ENCODE results near the gene TRIM54. TPM values are rescaled to one million over a fixed set of nuclear protein-coding genes. Genes with fewer than 3 reads are reported as not detected.
"Not testable (repeated sequence)": the region's sequence is repeated elsewhere in the genome, so short reads cannot be mapped to it uniquely, and the experiment has no call there.

TRIM54 gene
- total RNA-seq, 1 donor from 2014 or later = 218 TPM

- intact Hi-C loops (cut with DNase I) = loop anchor here (10.0 kb wide), 1 partner anchor 301 kb away; the partner anchor contains the start of gene MAPRE3
Observed at GRCh38 chr2:27275211-27276150, 6.7 kb upstream of the TRIM54 start, which contains the start of gene DNAJC5G. TSS of gene DNAJC5G (plus strand) at chr2:27275433. CDS start at chr2:27276729, 1,296 bp downstream.

GRCh38 chr2:27278010-27278409, 4.2 kb upstream of the TRIM54 start:
- DNase-seq (ENCODE audit: low spot score) = no peak
- intact Hi-C loops (cut with DNase I) = loop anchor here (10.0 kb wide), 1 partner anchor 303 kb away; the partner anchor contains the start of gene MAPRE3

More at GRCh38 chr2:27275211-27276150, 6.7 kb upstream of the TRIM54 start, which contains the start of gene DNAJC5G:
- peak; percentile 60 for DNase-seq (ENCODE audit: low spot score)

GRCh38 chr2:27280826-27281225, 1.4 kb upstream of the TRIM54 start:
- no peak for DNase-seq (ENCODE audit: low spot score)
- intact Hi-C loops (cut with DNase I) = loop anchor here (2.0 to 5.0 kb wide), 2 partner anchors 30 to 184 kb away; no protein-coding TSS in a partner anchor

GRCh38 chr2:27281442-27281841, 787 bp upstream of the TRIM54 start:
- intact Hi-C loops (cut with DNase I) = loop anchor here (2.0 to 5.0 kb wide), 2 partner anchors 31 to 184 kb away; no protein-coding TSS in a partner anchor
- no peak for DNase-seq (ENCODE audit: low spot score)

GRCh38 chr2:27282892-27283291, 663 bp downstream of the TRIM54 start:
- no peak for DNase-seq (ENCODE audit: low spot score)
- intact Hi-C loops (cut with DNase I) = loop anchor here (5.0 kb wide), 1 partner anchor 186 kb away; no protein-coding TSS in a partner anchor

- no peak for DNase-seq (ENCODE audit: low spot score)
- intact Hi-C loops (cut with DNase I) = loop anchor here (5.0 kb wide), 1 partner anchor 188 kb away; no protein-coding TSS in a partner anchor
Observed at GRCh38 chr2:27284996-27285395, 2.8 kb downstream of the TRIM54 start.

- DNase-seq (ENCODE audit: low spot score) = no peak
- intact Hi-C loops (cut with DNase I) = no loop called here
Observed at GRCh38 chr2:27285481-27285880, 3.3 kb downstream of the TRIM54 start.

GRCh38 chr2:27288610-27289009, 6.4 kb downstream of the TRIM54 start:
- intact Hi-C loops (cut with DNase I) = no loop called here
- no peak for DNase-seq (ENCODE audit: low spot score)

GRCh38 chr2:27290549-27290948, 8.3 kb downstream of the TRIM54 start:
- no peak for DNase-seq (ENCODE audit: low spot score)
- intact Hi-C loops (cut with DNase I) = no loop called here

- no peak for DNase-seq (ENCODE audit: low spot score)
- intact Hi-C loops (cut with DNase I) = no loop called here
Observed at GRCh38 chr2:27291865-27292264, 9.6 kb downstream of the TRIM54 start.

- intact Hi-C loops (cut with DNase I) = no loop called here
- no peak for DNase-seq (ENCODE audit: low spot score)
Observed at GRCh38 chr2:27294928-27295327, 12.7 kb downstream of the TRIM54 start.

- no peak for DNase-seq (ENCODE audit: low spot score)
- intact Hi-C loops (cut with DNase I) = no loop called here
Observed at GRCh38 chr2:27296481-27296880, 14.3 kb downstream of the TRIM54 start.

GRCh38 chr2:27297195-27297594, 15.0 kb downstream of the TRIM54 start:
- intact Hi-C loops (cut with DNase I) = no loop called here
- DNase-seq (ENCODE audit: low spot score) = no peak

- intact Hi-C loops (cut with DNase I) = no loop called here
- DNase-seq (ENCODE audit: low spot score) = no peak
Observed at GRCh38 chr2:27298391-27299080, 16.3 kb downstream of the TRIM54 start.

- intact Hi-C loops (cut with DNase I) = loop anchor here (5.0 kb wide), 2 partner anchors 48 to 203 kb away; no protein-coding TSS in a partner anchor
- not testable (repeated sequence) for DNase-seq (ENCODE audit: low spot score)
Observed at GRCh38 chr2:27300606-27301005, 18.4 kb downstream of the TRIM54 start.

- no peak for DNase-seq (ENCODE audit: low spot score)
- intact Hi-C loops (cut with DNase I) = loop anchor here (5.0 kb wide), 2 partner anchors 51 to 206 kb away; no protein-coding TSS in a partner anchor
Observed at GRCh38 chr2:27303093-27304025, 21.1 kb downstream of the TRIM54 start.

GRCh38 chr2:27304488-27305240, 22.4 kb downstream of the TRIM54 start:
- peak; percentile 67 for DNase-seq (ENCODE audit: low spot score)
- intact Hi-C loops (cut with DNase I) = loop anchor here (5.0 kb wide), 2 partner anchors 52 to 207 kb away; no protein-coding TSS in a partner anchor

GRCh38 chr2:27305516-27305915, 23.3 kb downstream of the TRIM54 start:
- DNase-seq (ENCODE audit: low spot score) = no peak
- intact Hi-C loops (cut with DNase I) = no loop called here

Measured in cardiac septum (tissue), 1 donor.